ENCODE data around the gene NCDN. TPM values are rescaled to one million over a fixed set of nuclear protein-coding genes. Genes with fewer than 3 reads are reported as not detected.

NCDN gene
- total RNA-seq, 1 donor from 2014 or later = 24.5 TPM

Other genes with a start within 250 kb of the NCDN start
- 60.5 and 76.7 TPM in 2 replicates for gene KIAA0319L, start 396 bp upstream of the NCDN start, total RNA-seq
- gene TFAP2E, start 15.5 kb downstream of the NCDN start, total RNA-seq = 0.67 and 0.75 TPM in 2 replicates
- 75.4 and 94.3 TPM in 2 replicates for gene PSMB2, start 83.7 kb downstream of the NCDN start, total RNA-seq
- gene C1orf216, start 161.1 kb downstream of the NCDN start, total RNA-seq = 6.0 and 9.2 TPM in 2 replicates
- gene CLSPN, start 212.2 kb downstream of the NCDN start, total RNA-seq = 3.6 and 4.1 TPM in 2 replicates